H1 (cell line): ENCODE measurements around the gene RASGEF1C. TPM values are rescaled to one million over a fixed set of nuclear protein-coding genes. Genes with fewer than 3 reads are reported as not detected.

Source experiments
- CTCF ChIA-PET: fragments of 300-600 bp; sonication (Branson Sonifier 250); formaldehyde crosslinking; loops from one replicate; lab custom pipeline; 2021; ENCODE audit not compliant: partially characterized antibody; lab: Charles Lee
- POLR2A ChIA-PET: fragments of 300-600 bp; sonication (Branson Sonifier 250); formaldehyde crosslinking; loops from one replicate; lab custom pipeline; 2021; ENCODE audit warnings: inconsistent platforms; ENCODE audit not compliant: partially characterized antibody; lab: Charles Lee
- DNase-seq, 2 experiments: peaks; one replicate each; pipeline versions ENCODE4 v3.0.0 to v3.0.0-alpha.2; 2010 to 2022; ENCODE audit warnings: low spot score in 2 of 2, low read depth in 1 of 2, mixed read lengths in 1 of 2
- FAIRE-seq: peaks from 2 replicates; lab custom pipeline; 2011; peaks lifted over from hg19 to GRCh38; lab: Jason Lieb, UNC
- H2AFZ ChIP-seq: 2 replicates; pipeline ENCODE4 v1.8.1; 2012; ENCODE audit warnings: low read length, inconsistent platforms
- H2AK5ac ChIP-seq: 2 replicates; pipeline ENCODE4 v1.6.1; 2013; ENCODE audit warnings: low read depth, low read length
- H2BK120ac ChIP-seq: replicated peaks from 2 replicates; pipeline ENCODE3; 2013; ENCODE audit warnings: low read depth, low read length, inconsistent platforms
- H2BK12ac ChIP-seq: 2 replicates; pipeline ENCODE4 v1.6.1; 2013; ENCODE audit warnings: low read depth, low read length
- H2BK15ac ChIP-seq: 2 replicates; pipeline ENCODE4 v1.6.1; 2013; ENCODE audit warnings: low read length
- H2BK20ac ChIP-seq: 2 replicates; pipeline ENCODE4 v1.6.1; 2013; ENCODE audit warnings: low read length
- H2BK5ac ChIP-seq: 2 replicates; pipeline ENCODE4 v1.6.1; 2013; ENCODE audit warnings: low read depth, low read length
- H3K14ac ChIP-seq: 2 replicates; pipeline ENCODE4 v1.6.1; 2013; ENCODE audit warnings: inconsistent platforms; ENCODE audit not compliant: insufficient read length
- H3K18ac ChIP-seq: 2 replicates; pipeline ENCODE4 v1.6.1; 2013; ENCODE audit warnings: low read length; ENCODE audit errors: extremely low read depth
- H3K23ac ChIP-seq: 2 replicates; pipeline ENCODE4 v1.6.1; 2013; ENCODE audit warnings: inconsistent platforms; ENCODE audit not compliant: insufficient read length
- H3K23me2 ChIP-seq: 2 replicates; pipeline ENCODE4 v1.6.1; 2013; ENCODE audit warnings: low read depth, low read length
- H3K27ac ChIP-seq: 2 replicates; pipeline ENCODE4 v1.6.1; 2011; ENCODE audit warnings: low read depth, low read length, inconsistent platforms
- H3K27me3 ChIP-seq, 4 experiments: replicated peaks in 1 of 4; 1 replicate in 1 of 4; 2 replicates in 3 of 4; pipeline versions ENCODE4 v1.6.1 to v1.8.1; 2011 to 2013; ENCODE audit warnings: low read length in 3 of 4, mild to moderate bottlenecking in 3 of 4, inconsistent platforms in 2 of 4, mixed read lengths in 2 of 4, moderate library complexity in 1 of 4; ENCODE audit not compliant: control insufficient read depth in 3 of 4, insufficient read depth in 3 of 4; ENCODE audit errors: extremely low read depth in 1 of 4
- H3K36me3 ChIP-seq, 4 experiments: 2 replicates each; pipeline versions ENCODE4 v1.6.1 to v1.8.1; 2011 to 2013; ENCODE audit warnings: mild to moderate bottlenecking in 4 of 4, low read length in 3 of 4, moderate library complexity in 2 of 4, control low read depth in 1 of 4, inconsistent platforms in 1 of 4; ENCODE audit not compliant: insufficient read depth in 4 of 4, control insufficient read depth in 2 of 4
- H3K4ac ChIP-seq: replicated peaks from 2 replicates; pipeline ENCODE3; 2013; ENCODE audit warnings: low read length, low read depth, mixed read lengths, inconsistent platforms; ENCODE audit not compliant: insufficient read length
- H3K4me1 ChIP-seq, 4 experiments: replicated peaks in 1 of 4; 1 replicate in 1 of 4; 2 replicates in 3 of 4; pipeline versions ENCODE4 v1.6.1 to v1.8.1; 2011 to 2013; ENCODE audit warnings: low read length in 3 of 4, inconsistent platforms in 2 of 4, mixed read lengths in 1 of 4; ENCODE audit not compliant: insufficient read depth in 4 of 4, control insufficient read depth in 3 of 4
- H3K4me2 ChIP-seq, 2 experiments: 2 replicates each; pipeline versions ENCODE4 v1.6.1 to v1.8.1; 2011 to 2013; ENCODE audit warnings: low read depth in 2 of 2, low read length in 2 of 2, control low read depth in 1 of 2, inconsistent platforms in 1 of 2, mild to moderate bottlenecking in 1 of 2; ENCODE audit not compliant: insufficient read depth in 1 of 2
- H3K4me3 ChIP-seq, 4 experiments: fragments of 200-600, 300-600 bp in 1 of 4; sonication (generic), shearing (Covaris generic), sonication (Bioruptor Twin) in 1 of 4; 2 replicates each; pipeline versions ENCODE4 v1.5.1 to v1.8.1; 2011 to 2016; ENCODE audit warnings: low read length in 4 of 4, low read depth in 3 of 4, control low read depth in 2 of 4, inconsistent platforms in 2 of 4, mild to moderate bottlenecking in 2 of 4, mixed read lengths in 1 of 4, moderate library complexity in 1 of 4; ENCODE audit not compliant: insufficient read depth in 2 of 4; ENCODE audit errors: extremely low read depth in 1 of 4
- H3K56ac ChIP-seq: replicated peaks from 2 replicates; pipeline ENCODE3; 2013; ENCODE audit warnings: low read depth, mild to moderate bottlenecking, mixed read lengths, low read length, inconsistent platforms; ENCODE audit not compliant: insufficient read length
- H3K79me1 ChIP-seq: 2 replicates; pipeline ENCODE4 v1.6.1; 2013; ENCODE audit warnings: low read depth, low read length, control low read depth
- H3K79me2 ChIP-seq, 2 experiments: 2 replicates each; pipeline versions ENCODE4 v1.6.1 to v1.8.1; 2012 to 2013; ENCODE audit warnings: low read length in 2 of 2, mild to moderate bottlenecking in 2 of 2, inconsistent platforms in 1 of 2; ENCODE audit not compliant: insufficient read depth in 2 of 2, control insufficient read depth in 1 of 2
- H3K9ac ChIP-seq, 4 experiments: replicated peaks in 1 of 4; 1 replicate in 1 of 4; 2 replicates in 3 of 4; pipeline versions ENCODE4 v1.6.1 to v1.8.1; 2011 to 2013; ENCODE audit warnings: low read depth in 3 of 4, low read length in 3 of 4, control low read depth in 2 of 4, mild to moderate bottlenecking in 2 of 4, moderate library complexity in 2 of 4, inconsistent platforms in 1 of 4; ENCODE audit errors: extremely low read depth in 1 of 4
- H3K9me3 ChIP-seq, 2 experiments: 2 replicates each; pipeline versions ENCODE4 v1.6.1 to v1.8.1; 2012 to 2013; ENCODE audit warnings: mild to moderate bottlenecking in 2 of 2, moderate library complexity in 2 of 2, control low read depth in 1 of 2, inconsistent platforms in 1 of 2, low read depth in 1 of 2, low read length in 1 of 2, mixed read lengths in 1 of 2; ENCODE audit not compliant: insufficient read depth in 2 of 2
- H4K20me1 ChIP-seq, 2 experiments: replicated peaks in 1 of 2; 2 replicates each; pipeline versions ENCODE3 to v1.8.1; 2011 to 2013; ENCODE audit warnings: inconsistent platforms in 2 of 2, low read length in 2 of 2, mild to moderate bottlenecking in 1 of 2; ENCODE audit not compliant: insufficient read depth in 2 of 2, control insufficient read depth in 1 of 2
- H4K5ac ChIP-seq: 2 replicates; pipeline ENCODE4 v1.6.1; 2013; ENCODE audit warnings: low read length, low read depth, mixed read lengths, inconsistent platforms; ENCODE audit not compliant: insufficient read length
- H4K8ac ChIP-seq: 2 replicates; pipeline ENCODE4 v1.8.0; 2013; ENCODE audit warnings: mild to moderate bottlenecking, moderate library complexity, low read length, inconsistent platforms; ENCODE audit not compliant: insufficient read depth; ENCODE audit errors: extremely low read depth
- H4K91ac ChIP-seq: replicated peaks from 2 replicates; pipeline ENCODE3; 2013; ENCODE audit warnings: low read length, mixed read lengths, inconsistent platforms; ENCODE audit not compliant: insufficient read length
- CTBP2 ChIP-seq: IDR thresholded peaks from 2 replicates; pipeline ENCODE4 v1.7.0; 2011; ENCODE audit warnings: borderline replicate concordance, mild to moderate bottlenecking, moderate library complexity, mixed read lengths, low read length; ENCODE audit not compliant: insufficient read depth, insufficient read length
- EP300 ChIP-seq, 2 experiments: IDR thresholded peaks; 1 replicate in 1 of 2; 2 replicates in 1 of 2; pipeline ENCODE4 v1.6.1; 2011 to 2012; ENCODE audit warnings: low read depth in 2 of 2, low read length in 2 of 2, mild to moderate bottlenecking in 2 of 2, borderline replicate concordance in 1 of 2, inconsistent platforms in 1 of 2, moderate library complexity in 1 of 2
- WGBS, 2 experiments: shearing (Covaris generic) in 1 of 2; methylation state at CpG; one replicate each; pipeline versions ENCODE4 v1.1.6 to v1.1.7; 2013 to 2015; ENCODE audit warnings: low lambda C conversion rate in 2 of 2, mixed read lengths in 2 of 2, inconsistent platforms in 1 of 2, low coverage in 1 of 2, missing lambda C conversion rate in 1 of 2; ENCODE audit not compliant: insufficient replicate concordance in 2 of 2, insufficient coverage in 1 of 2, insufficient read length in 1 of 2; ENCODE audit errors: extremely low coverage in 1 of 2, missing lambda C conversion rate in 1 of 2; 5-methylcytosine and 5-hydroxymethylcytosine counted together
- polyA plus RNA-seq, 7 experiments: library from polyadenylated mRNA; depleted of rRNA in 3 of 7; stranded (reverse) in 5 of 7; unstranded in 2 of 7; fragments of >200 nt in 5 of 7; fragments of 200-250 nt in 2 of 7; gene quantifications; 1 replicate in 5 of 7; 2 replicates in 1 of 7; 4 replicates in 1 of 7; pipeline versions ENCODE4 v1.2.1 to v1.2.3, GENCODE V29; 2011 to 2013; ENCODE audit warnings: missing spikeins in 2 of 7, mixed read lengths in 2 of 7
- total RNA-seq: library from RNA; stranded (reverse); fragmentation: NEBNext Ultra II Directional; extraction: Animal tissue kit (Norgen Biotek cat#: 25700); gene quantifications from 2 replicates; pipeline ENCODE4 v1.2.1, GENCODE V29; 2021
- TF ChIP-seq, protein P1 (sequence below): IDR thresholded peaks from 2 replicates; pipeline ENCODE4 v1.6.1; 2012; ENCODE audit warnings: low read length, inconsistent platforms
- TF ChIP-seq, protein P2 (sequence below), 3 experiments: IDR thresholded peaks; 1 replicate in 2 of 3; 2 replicates in 1 of 3; pipeline versions ENCODE4 v1.5.1 to v1.6.1; 2011; ENCODE audit warnings: low read length in 3 of 3, mild to moderate bottlenecking in 3 of 3, inconsistent platforms in 2 of 3, low read depth in 1 of 3, moderate library complexity in 1 of 3; ENCODE audit not compliant: insufficient read depth in 1 of 3; ENCODE audit errors: control extremely low read depth in 1 of 3

The RASGEF1C gene
- total and polyA plus RNA-seq, 2 of the 8 experiments (the other 6 are each of a cell fraction or from before 2014, with no cell fraction given), result 0.26 to 0.61 TPM

DNA sequence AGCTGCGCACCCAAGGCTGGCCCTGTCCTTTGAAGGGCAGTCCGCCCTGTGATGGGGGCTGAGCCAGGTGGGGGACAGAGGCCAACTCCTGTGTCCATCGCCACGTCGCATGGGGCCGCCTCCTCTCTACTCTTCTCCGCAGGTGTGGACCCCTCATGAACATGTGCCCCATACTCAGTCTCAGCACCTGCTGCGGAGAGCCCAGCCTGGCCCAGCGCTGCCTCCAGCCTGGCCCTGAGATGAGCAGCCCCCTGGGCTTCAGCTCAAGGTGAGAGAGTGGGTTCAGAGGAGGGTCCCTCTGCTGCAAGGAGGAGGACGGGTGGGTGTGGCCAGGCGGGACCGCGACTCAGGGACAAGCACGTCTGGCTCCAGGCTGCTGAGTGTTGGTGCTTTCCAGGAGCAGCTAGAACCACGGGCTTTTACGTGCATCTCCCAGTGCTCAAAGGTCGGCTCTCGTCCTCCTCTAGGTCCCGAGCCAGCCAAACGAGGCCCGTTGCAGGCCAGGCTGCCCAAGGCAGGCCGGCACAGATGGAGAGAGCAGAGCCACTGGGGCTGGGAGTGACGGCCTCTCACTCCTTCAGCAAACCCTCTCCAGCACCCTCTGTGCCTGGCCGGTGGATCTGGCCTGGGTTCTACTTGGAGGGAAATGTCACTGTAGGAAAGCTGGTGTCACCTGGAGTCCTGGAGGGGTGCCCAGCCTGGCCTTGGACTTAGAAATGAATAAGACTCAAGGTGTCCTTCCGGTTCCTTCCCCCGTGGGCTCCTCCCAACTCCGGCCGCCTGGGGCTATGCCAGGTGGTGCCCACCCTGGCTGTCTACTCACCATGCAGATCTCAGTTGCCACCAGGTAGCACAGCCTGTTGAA, 88.5 kb downstream of the RASGEF1C start:
- no peaks in the 10 kb centered on the region for H3K36me3 ChIP-seq
- no peaks in the 10 kb centered on the region for H3K79me1 ChIP-seq
- H4K8ac ChIP-seq, result no peak overlapping the region; the same call in 1 of the 2 replicates
- H3K56ac ChIP-seq, result no peak overlapping the region
- TF ChIP-seq EP300 (IDR thresholded peaks at IDR 0.05; ENCODE audit: borderline replicate concordance in 1 of 2, low read depth in 2 of 2, low read length in 2 of 2), result no peak
- TF ChIP-seq CTBP2, result no peak
- TF ChIP-seq, protein P1, sequence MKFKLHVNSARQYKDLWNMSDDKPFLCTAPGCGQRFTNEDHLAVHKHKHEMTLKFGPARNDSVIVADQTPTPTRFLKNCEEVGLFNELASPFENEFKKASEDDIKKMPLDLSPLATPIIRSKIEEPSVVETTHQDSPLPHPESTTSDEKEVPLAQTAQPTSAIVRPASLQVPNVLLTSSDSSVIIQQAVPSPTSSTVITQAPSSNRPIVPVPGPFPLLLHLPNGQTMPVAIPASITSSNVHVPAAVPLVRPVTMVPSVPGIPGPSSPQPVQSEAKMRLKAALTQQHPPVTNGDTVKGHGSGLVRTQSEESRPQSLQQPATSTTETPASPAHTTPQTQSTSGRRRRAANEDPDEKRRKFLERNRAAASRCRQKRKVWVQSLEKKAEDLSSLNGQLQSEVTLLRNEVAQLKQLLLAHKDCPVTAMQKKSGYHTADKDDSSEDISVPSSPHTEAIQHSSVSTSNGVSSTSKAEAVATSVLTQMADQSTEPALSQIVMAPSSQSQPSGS, result no peak
- TF ChIP-seq, protein P2, sequence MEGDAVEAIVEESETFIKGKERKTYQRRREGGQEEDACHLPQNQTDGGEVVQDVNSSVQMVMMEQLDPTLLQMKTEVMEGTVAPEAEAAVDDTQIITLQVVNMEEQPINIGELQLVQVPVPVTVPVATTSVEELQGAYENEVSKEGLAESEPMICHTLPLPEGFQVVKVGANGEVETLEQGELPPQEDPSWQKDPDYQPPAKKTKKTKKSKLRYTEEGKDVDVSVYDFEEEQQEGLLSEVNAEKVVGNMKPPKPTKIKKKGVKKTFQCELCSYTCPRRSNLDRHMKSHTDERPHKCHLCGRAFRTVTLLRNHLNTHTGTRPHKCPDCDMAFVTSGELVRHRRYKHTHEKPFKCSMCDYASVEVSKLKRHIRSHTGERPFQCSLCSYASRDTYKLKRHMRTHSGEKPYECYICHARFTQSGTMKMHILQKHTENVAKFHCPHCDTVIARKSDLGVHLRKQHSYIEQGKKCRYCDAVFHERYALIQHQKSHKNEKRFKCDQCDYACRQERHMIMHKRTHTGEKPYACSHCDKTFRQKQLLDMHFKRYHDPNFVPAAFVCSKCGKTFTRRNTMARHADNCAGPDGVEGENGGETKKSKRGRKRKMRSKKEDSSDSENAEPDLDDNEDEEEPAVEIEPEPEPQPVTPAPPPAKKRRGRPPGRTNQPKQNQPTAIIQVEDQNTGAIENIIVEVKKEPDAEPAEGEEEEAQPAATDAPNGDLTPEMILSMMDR (IDR thresholded peaks at IDR 0.05; ENCODE audit: control extremely low read depth in 1 of 3, insufficient read depth in 1 of 3, low read depth in 1 of 3, low read length in 3 of 3), result no peak
- H2BK5ac ChIP-seq, result no peak overlapping the region
- no peak overlapping the region for H2BK15ac ChIP-seq
- no peak overlapping the region for H3K14ac ChIP-seq
- H4K5ac ChIP-seq, result no peak overlapping the region
- H3K23ac ChIP-seq, result no peak overlapping the region
- CTCF ChIA-PET, result interaction anchor here (0.9 kb wide), 2 partner anchors 8 to 49 kb away, joined by 3 read pairs; no protein-coding TSS in a partner anchor
- POLR2A ChIA-PET, result no interaction called here
- no peaks in the 10 kb centered on the region for H3K23me2 ChIP-seq
- no peaks in the 10 kb centered on the region for H3K27me3 ChIP-seq
- H3K18ac ChIP-seq, result no peak overlapping the region
- H2AFZ ChIP-seq, result no peak overlapping the region
- no peaks in the 10 kb centered on the region for H3K79me2 ChIP-seq
- no peak overlapping the region for H4K91ac ChIP-seq
- H4K20me1 ChIP-seq, result no peaks in the 10 kb centered on the region
- H3K4ac ChIP-seq, result no peak overlapping the region
- no peaks in the 10 kb centered on the region; a peak in 1 of 7 replicates for H3K4me1 ChIP-seq
- no peak overlapping the region for H2AK5ac ChIP-seq
- H3K27ac ChIP-seq, result no peak overlapping the region
- H2BK20ac ChIP-seq, result no peak overlapping the region
- no peaks in the 10 kb centered on the region for H3K9me3 ChIP-seq
- no peak for DNase-seq
- H3K4me3 ChIP-seq, result no peak overlapping the region
- no peak overlapping the region for H2BK120ac ChIP-seq
- 83% methylated on average over 26 of the region's 28 CpGs; no CpG with 5 or more reads in 1 of the 2 experiments for WGBS, 2 experiments
- no peak overlapping the region for H3K9ac ChIP-seq
- FAIRE-seq, result no peak
- H2BK12ac ChIP-seq, result no peak overlapping the region
- H3K4me2 ChIP-seq, result no peak overlapping the region
